ENCODE results near the gene GAREM1. TPM values are rescaled to one million over a fixed set of nuclear protein-coding genes. Genes with fewer than 3 reads are reported as not detected.

GAREM1 gene
- total RNA-seq, 1 donor from 2014 or later, result 8.7 TPM

DNA sequence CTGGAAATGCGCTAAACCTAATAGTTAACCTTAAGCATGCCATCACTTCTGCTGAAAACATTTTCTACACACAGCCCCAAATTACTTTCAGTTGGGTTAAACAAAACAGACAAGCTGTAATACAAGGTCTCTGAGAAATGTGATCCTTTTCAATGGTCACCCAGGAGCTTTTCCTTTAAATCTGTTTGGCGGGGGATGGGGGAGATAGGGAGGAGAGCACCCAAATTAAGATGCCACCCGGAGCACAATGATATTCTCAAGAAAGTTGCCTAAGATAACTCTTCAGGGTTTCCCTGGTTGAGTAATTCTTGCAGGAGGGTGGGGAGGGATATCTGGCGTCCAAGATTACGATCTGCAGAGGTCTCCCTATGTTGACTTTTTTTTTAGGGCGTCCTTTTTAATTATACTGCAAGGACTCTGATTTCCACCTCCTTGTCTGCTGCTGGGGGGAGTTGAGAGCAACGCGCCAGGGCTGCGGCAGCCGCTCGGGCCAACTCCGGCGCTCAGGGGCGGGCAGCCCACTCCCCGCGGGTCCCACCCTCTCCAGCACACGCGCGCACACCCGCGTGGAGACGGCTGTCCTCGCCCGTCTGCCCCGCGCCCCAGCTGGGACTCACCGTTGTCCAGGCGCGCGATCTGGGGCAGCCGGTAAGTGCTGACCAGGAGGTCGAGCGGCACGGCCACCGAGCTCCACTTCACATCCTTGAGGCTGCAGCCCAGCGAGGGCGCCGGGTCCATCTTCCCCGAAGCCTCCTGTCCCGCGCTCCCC is 807 bp downstream of the GAREM1 start:
- Mint-ChIP-seq H3K27me3 (ENCODE audit: unreplicated experiment) (peaks cover 8% of the 10 kb centered on the region), H3K36me3 (ENCODE audit: unreplicated experiment) (no peaks in the 10 kb centered on the region), H3K4me3 (ENCODE audit: unreplicated experiment) (peak overlapping the region; percentile 96), H3K27ac (ENCODE audit: unreplicated experiment) (peak overlapping the region; percentile 70), H3K4me1 (ENCODE audit: low read depth, unreplicated experiment) (peaks cover 18% of the 10 kb centered on the region), H3K9me3 (ENCODE audit: unreplicated experiment) (peaks cover 14% of the 10 kb centered on the region)
- peak; percentile 62 for DNase-seq
- TF ChIP-seq CTCF (IDR thresholded peaks at IDR 0.05; ENCODE audit: partially characterized antibody, unreplicated experiment), result no peak

- no peak for TF ChIP-seq CTCF (IDR thresholded peaks at IDR 0.05; ENCODE audit: partially characterized antibody, unreplicated experiment)
- Mint-ChIP-seq H3K4me1 (ENCODE audit: low read depth, unreplicated experiment) (peaks cover 18% of the 10 kb centered on the region), H3K36me3 (ENCODE audit: unreplicated experiment) (no peaks in the 10 kb centered on the region), H3K27ac (ENCODE audit: unreplicated experiment) (peak overlapping the region; percentile 70), H3K27me3 (ENCODE audit: unreplicated experiment) (peaks cover 8% of the 10 kb centered on the region), H3K4me3 (ENCODE audit: unreplicated experiment) (peak overlapping the region; percentile 96), H3K9me3 (ENCODE audit: unreplicated experiment) (peaks cover 14% of the 10 kb centered on the region)
- peak; percentile 32 for DNase-seq
These were observed 1.5 kb downstream of the GAREM1 start for GRCh38 chr18:32469190-32469651.

GRCh38 chr18:32468147-32468845 is 2.4 kb downstream of the GAREM1 start:
- H3K9me3 Mint-ChIP-seq (ENCODE audit: unreplicated experiment), result peaks cover 14% of the 10 kb centered on the region
- TF ChIP-seq CTCF (IDR thresholded peaks at IDR 0.05; ENCODE audit: partially characterized antibody, unreplicated experiment), result no peak
- DNase-seq, result no peak
- H3K4me3 Mint-ChIP-seq (ENCODE audit: unreplicated experiment), result peak overlapping the region; percentile 48
- no peaks in the 10 kb centered on the region for H3K36me3 Mint-ChIP-seq (ENCODE audit: unreplicated experiment)
- H3K4me1 Mint-ChIP-seq (ENCODE audit: low read depth, unreplicated experiment), result peaks cover 18% of the 10 kb centered on the region
- H3K27ac Mint-ChIP-seq (ENCODE audit: unreplicated experiment), result no peak overlapping the region
- H3K27me3 Mint-ChIP-seq (ENCODE audit: unreplicated experiment), result peaks cover 8% of the 10 kb centered on the region

DNA sequence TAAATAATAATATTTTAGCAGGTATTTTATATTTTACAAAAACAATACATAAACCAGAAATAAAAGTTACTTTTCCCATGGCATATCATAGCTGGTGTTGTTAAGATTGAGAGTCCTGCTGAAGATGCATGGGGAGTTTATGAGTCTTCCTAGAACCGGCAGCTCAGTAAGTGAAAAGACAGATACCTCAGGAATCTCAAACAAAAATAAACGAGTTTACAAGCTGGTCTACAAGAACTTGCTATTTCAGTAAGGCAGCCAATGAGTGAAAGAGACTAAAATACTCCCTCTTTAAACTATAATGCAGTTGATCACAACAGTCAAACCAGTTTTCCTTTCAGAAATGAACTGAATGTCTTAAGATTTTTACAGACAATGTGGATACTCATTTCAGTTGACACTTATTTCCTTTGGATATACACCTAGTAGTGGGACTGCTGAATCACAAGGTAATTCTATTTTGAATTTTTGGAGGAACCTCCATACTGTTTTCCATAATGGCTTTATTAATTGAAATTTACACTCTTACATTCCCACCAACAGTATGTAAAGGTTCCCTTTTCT is 8.9 kb downstream of the GAREM1 start:
- Mint-ChIP-seq H3K27ac (ENCODE audit: unreplicated experiment) (no peak overlapping the region), H3K9me3 (ENCODE audit: unreplicated experiment) (no peaks in the 10 kb centered on the region), H3K36me3 (ENCODE audit: unreplicated experiment) (no peaks in the 10 kb centered on the region), H3K4me1 (ENCODE audit: low read depth, unreplicated experiment) (peaks cover 15% of the 10 kb centered on the region), H3K4me3 (ENCODE audit: unreplicated experiment) (no peak overlapping the region), H3K27me3 (ENCODE audit: unreplicated experiment) (no peaks in the 10 kb centered on the region)
- DNase-seq, result no peak
- TF ChIP-seq CTCF (IDR thresholded peaks at IDR 0.05; ENCODE audit: partially characterized antibody, unreplicated experiment), result peak; percentile 65

Measured in glutamatergic neuron (in vitro differentiated cells).